Adrenal gland (tissue), 5 donors: Measurements from ENCODE around the gene SMIM43.

Experiments
- POLR2A ChIP-seq, 2 donors: fragments of 450-650 bp; IDR thresholded peaks; one replicate each; pipeline ENCODE4 v1.6.1; 2017; ENCODE audit warnings: antibody characterized with exemption in 2 of 2, mild to moderate bottlenecking in 2 of 2, moderate library complexity in 1 of 2
- TF ChIP-seq, protein P1 (sequence below), 6 experiments: fragments of 450-650 bp in 4 of 6; fragments of 200-600 bp in 2 of 6; sonication (generic) in 1 of 6; IDR thresholded peaks; 1 replicate in 5 of 6; 2 replicates in 1 of 6; pipeline versions ENCODE4 v1.5.1 to v1.8.0; 2016 to 2021; ENCODE audit warnings: antibody characterized with exemption in 6 of 6, mild to moderate bottlenecking in 2 of 6, moderate library complexity in 1 of 6
- donor health status: DM: no; HTN: no; CAD: no.

DNA sequence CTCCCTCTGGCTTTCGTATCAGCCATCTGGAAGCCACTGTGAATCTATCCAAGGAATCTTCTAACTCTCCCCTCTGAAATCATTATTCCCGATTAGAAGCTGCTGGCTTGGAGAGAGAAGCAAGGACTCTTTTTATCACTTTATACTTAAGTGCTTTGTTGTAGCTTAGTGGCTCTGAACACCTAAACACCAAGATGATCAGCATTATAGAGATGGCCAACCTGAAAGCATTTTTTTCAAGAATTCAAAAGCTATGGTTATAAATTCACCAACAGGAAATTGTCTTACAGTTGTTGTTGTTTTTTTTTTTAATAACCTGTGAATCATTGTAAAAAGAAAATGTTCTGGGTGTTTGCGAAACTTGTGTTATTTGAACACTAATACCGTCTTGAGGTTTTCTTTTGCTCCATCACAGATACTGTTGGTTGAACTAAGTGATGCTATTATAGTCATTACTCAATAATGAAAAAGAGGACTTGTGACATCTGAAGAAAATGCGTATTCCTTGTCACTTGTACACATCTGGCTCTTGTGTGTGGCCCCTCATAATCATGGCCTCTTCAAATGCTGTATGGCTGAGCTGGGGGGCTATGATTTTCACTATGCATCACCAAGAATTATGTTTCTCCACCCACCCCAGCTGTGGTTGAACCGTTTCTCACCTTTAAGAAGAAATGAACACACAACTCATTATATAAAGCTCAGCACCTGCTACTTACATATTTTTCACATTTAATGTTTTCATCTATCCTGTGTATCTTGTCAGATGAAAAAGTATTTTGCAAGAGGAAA is 11.8 kb upstream of the SMIM43 start:
- TF ChIP-seq, protein P1, sequence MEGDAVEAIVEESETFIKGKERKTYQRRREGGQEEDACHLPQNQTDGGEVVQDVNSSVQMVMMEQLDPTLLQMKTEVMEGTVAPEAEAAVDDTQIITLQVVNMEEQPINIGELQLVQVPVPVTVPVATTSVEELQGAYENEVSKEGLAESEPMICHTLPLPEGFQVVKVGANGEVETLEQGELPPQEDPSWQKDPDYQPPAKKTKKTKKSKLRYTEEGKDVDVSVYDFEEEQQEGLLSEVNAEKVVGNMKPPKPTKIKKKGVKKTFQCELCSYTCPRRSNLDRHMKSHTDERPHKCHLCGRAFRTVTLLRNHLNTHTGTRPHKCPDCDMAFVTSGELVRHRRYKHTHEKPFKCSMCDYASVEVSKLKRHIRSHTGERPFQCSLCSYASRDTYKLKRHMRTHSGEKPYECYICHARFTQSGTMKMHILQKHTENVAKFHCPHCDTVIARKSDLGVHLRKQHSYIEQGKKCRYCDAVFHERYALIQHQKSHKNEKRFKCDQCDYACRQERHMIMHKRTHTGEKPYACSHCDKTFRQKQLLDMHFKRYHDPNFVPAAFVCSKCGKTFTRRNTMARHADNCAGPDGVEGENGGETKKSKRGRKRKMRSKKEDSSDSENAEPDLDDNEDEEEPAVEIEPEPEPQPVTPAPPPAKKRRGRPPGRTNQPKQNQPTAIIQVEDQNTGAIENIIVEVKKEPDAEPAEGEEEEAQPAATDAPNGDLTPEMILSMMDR (IDR thresholded peaks at IDR 0.05), result no peak
- no peak for TF ChIP-seq POLR2A (IDR thresholded peaks at IDR 0.05)
